ENCODE measurements around the gene TSHZ2.

DNA sequence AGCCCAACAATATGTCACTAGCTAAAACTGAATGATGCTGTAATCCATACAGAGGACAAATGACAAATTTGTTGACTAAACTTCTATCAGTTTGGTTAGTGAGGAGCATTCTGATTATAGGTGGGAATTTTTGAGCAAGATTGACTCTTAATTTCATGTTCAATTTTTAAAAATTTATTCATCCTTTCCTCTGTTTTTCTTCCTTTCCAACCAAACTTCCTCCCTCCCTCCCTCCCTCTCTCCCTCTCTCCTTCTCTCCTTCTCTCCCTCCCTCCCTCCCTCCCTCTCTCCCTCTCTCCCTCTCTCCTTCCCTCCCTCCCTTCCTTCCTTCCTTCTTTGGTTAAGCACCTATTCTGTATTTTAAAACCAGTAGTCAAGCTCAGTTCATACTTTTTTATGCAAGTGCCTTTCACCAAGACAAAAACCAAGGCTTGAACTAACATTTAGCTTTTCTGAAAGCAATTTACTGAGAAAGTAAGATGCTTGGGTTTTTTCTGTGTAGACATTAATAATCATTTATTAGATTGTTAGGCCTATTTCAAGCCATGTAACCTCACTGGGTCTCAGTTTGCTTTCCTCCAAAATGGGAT lies 112.3 kb downstream of the TSHZ2 start:
- TF ChIP-seq JUN (CRISPR knock-in tag; IDR thresholded peaks at IDR 0.05) (no peak), ELF4 (CRISPR knock-in tag; IDR thresholded peaks at IDR 0.05; ENCODE audit: low read depth) (no peak), CTCF (IDR thresholded peaks at IDR 0.05) (no peak), CBFB (CRISPR knock-in tag; IDR thresholded peaks at IDR 0.05; ENCODE audit: low read depth) (no peak), MAX (CRISPR knock-in tag; IDR thresholded peaks at IDR 0.05) (no peak)

Measured in WTC11 (cell line).